GM23338 (cell line): ENCODE data around the gene OSBPL10. TPM values are rescaled to one million over a fixed set of nuclear protein-coding genes. Genes with fewer than 3 reads are reported as not detected.

Experiments used
- ATAC-seq: fragments of 200-7000 bp; cut with Tn5 transposase; 3 replicates; pipeline ENCODE4 v1.9.1; 2020
- DNase-seq: peaks from one replicate; pipeline ENCODE4 v3.0.0-alpha.2; 2015; ENCODE audit warnings: low spot score
- H2AFZ ChIP-seq: fragments of 200-600 bp; sonication (generic); 2 replicates; pipeline ENCODE4 v1.8.0; 2016; ENCODE audit warnings: antibody characterized with exemption, mild to moderate bottlenecking, moderate library complexity
- H3F3A ChIP-seq: fragments of 200-600 bp; sonication (generic); replicated peaks from 2 replicates; pipeline ENCODE4 v1.8.0; 2017; ENCODE audit warnings: antibody characterized with exemption, mixed run types, low read depth
- H3K27ac ChIP-seq: fragments of 200-600 bp; sonication (generic); 2 replicates; pipeline ENCODE4 v1.6.1; 2016; ENCODE audit warnings: low read depth
- H3K27me3 ChIP-seq: fragments of 200-600 bp; sonication (generic); 2 replicates; pipeline ENCODE4 v1.8.0; 2016; ENCODE audit warnings: mild to moderate bottlenecking, mixed run types, moderate library complexity; ENCODE audit not compliant: insufficient read depth
- H3K36me3 ChIP-seq: fragments of 200-600 bp; sonication (generic); 2 replicates; pipeline ENCODE4 v1.8.0; 2016; ENCODE audit warnings: mild to moderate bottlenecking; ENCODE audit not compliant: insufficient read depth
- H3K4me1 ChIP-seq: fragments of 200-600 bp; sonication (generic); 2 replicates; pipeline ENCODE4 v1.8.0; 2016; ENCODE audit warnings: mild to moderate bottlenecking, moderate library complexity; ENCODE audit not compliant: insufficient read depth
- H3K4me2 ChIP-seq: fragments of 200-600 bp; sonication (generic); 2 replicates; pipeline ENCODE4 v1.7.1; 2017; ENCODE audit warnings: mixed run types
- H3K4me3 ChIP-seq: fragments of 200-600 bp; sonication (generic); 2 replicates; pipeline ENCODE4 v1.6.1; 2016; ENCODE audit warnings: mixed run types
- H3K79me2 ChIP-seq: fragments of 200-600 bp; sonication (generic); replicated peaks from 2 replicates; pipeline ENCODE4 v1.8.0; 2017; ENCODE audit warnings: mild to moderate bottlenecking; ENCODE audit not compliant: insufficient read depth
- H3K9me2 ChIP-seq: fragments of 200-600 bp; sonication (generic); 2 replicates; pipeline ENCODE4 v1.8.0; 2017; ENCODE audit not compliant: insufficient read depth
- H4K20me1 ChIP-seq: fragments of 200-600 bp; sonication (generic); replicated peaks from 2 replicates; pipeline ENCODE4 v1.8.0; 2017; ENCODE audit warnings: mild to moderate bottlenecking; ENCODE audit not compliant: insufficient read depth
- H3K27ac Mint-ChIP-seq: 2 replicates; pipeline ENCODE4 v1.8.0; 2020; ENCODE audit warnings: inconsistent platforms, mild to moderate bottlenecking, moderate library complexity, mixed read lengths
- H3K27me3 Mint-ChIP-seq: 3 replicates; pipeline ENCODE4 v1.8.0; 2022; ENCODE audit warnings: low read depth, mild to moderate bottlenecking, moderate library complexity, mixed read lengths, inconsistent platforms; ENCODE audit not compliant: insufficient read depth, poor library complexity
- H3K36me3 Mint-ChIP-seq: 3 replicates; pipeline ENCODE4 v1.8.0; 2021; ENCODE audit warnings: low read depth, mild to moderate bottlenecking, inconsistent platforms, moderate library complexity, mixed read lengths
- H3K4me1 Mint-ChIP-seq: 3 replicates; pipeline ENCODE4 v1.8.0; 2020; ENCODE audit warnings: mild to moderate bottlenecking, inconsistent platforms, mixed read lengths
- H3K4me3 Mint-ChIP-seq: 3 replicates; pipeline ENCODE4 v1.8.0; 2021; ENCODE audit warnings: moderate library complexity, mild to moderate bottlenecking, inconsistent platforms, mixed read lengths
- H3K9me3 Mint-ChIP-seq: 3 replicates; pipeline ENCODE4 v1.8.0; 2020; ENCODE audit warnings: moderate library complexity, mild to moderate bottlenecking, inconsistent platforms, mixed read lengths
- CREB1 ChIP-seq: fragments of 250-450 bp; sonication (Bioruptor Pico); IDR thresholded peaks from 2 replicates; pipeline ENCODE4 v1.5.0; 2020; ENCODE audit warnings: low read depth, mild to moderate bottlenecking, moderate library complexity
- CTCF ChIP-seq, 2 experiments: fragments of 200-600 bp in 1 of 2; sonication (generic) in 1 of 2; conservative IDR thresholded peaks; 2 replicates each; pipeline versions ENCODE4 v1.5.1 to v1.6.1; 2016 to 2017; ENCODE audit warnings: antibody characterized with exemption in 2 of 2, low read depth in 2 of 2, mild to moderate bottlenecking in 2 of 2, moderate library complexity in 1 of 2
- ETS1 ChIP-seq: IDR thresholded peaks from 2 replicates; pipeline ENCODE4 v1.6.1; 2016; ENCODE audit warnings: antibody characterized with exemption
- EZH2 ChIP-seq: fragments of 200-600 bp; sonication (generic); IDR thresholded peaks from one replicate; pipeline ENCODE4 v1.8.0; 2017; ENCODE audit warnings: antibody characterized with exemption, mild to moderate bottlenecking, low read depth; ENCODE audit not compliant: unreplicated experiment
- EZH2phosphoT487 ChIP-seq: fragments of 200-600 bp; sonication (generic); IDR thresholded peaks from one replicate; pipeline ENCODE4 v1.8.1; 2018; ENCODE audit warnings: antibody characterized with exemption; ENCODE audit not compliant: unreplicated experiment
- JUNB ChIP-seq: IDR thresholded peaks from one replicate; pipeline ENCODE4 v1.6.1; 2016; ENCODE audit warnings: antibody characterized with exemption; ENCODE audit not compliant: unreplicated experiment
- NANOG ChIP-seq: IDR thresholded peaks from 2 replicates; pipeline ENCODE4 v1.6.1; 2016; ENCODE audit warnings: antibody characterized with exemption, borderline replicate concordance
- POLR2AphosphoS5 ChIP-seq: IDR thresholded peaks from 2 replicates; pipeline ENCODE4 v1.6.1; 2016; ENCODE audit warnings: antibody characterized with exemption, low read depth
- REST ChIP-seq: IDR thresholded peaks from one replicate; pipeline ENCODE4 v1.6.1; 2018; ENCODE audit warnings: antibody characterized with exemption; ENCODE audit not compliant: unreplicated experiment
- ZNF114 ChIP-seq: fragments of 250-450 bp; sonication (Bioruptor Pico); IDR thresholded peaks from 2 replicates; pipeline ENCODE4 v1.5.0; 2020; ENCODE audit warnings: mild to moderate bottlenecking, moderate library complexity
- ZNF331 ChIP-seq: fragments of 250-450 bp; sonication (Bioruptor Pico); IDR thresholded peaks from 2 replicates; pipeline ENCODE4 v1.5.0; 2020; ENCODE audit warnings: low read depth, mild to moderate bottlenecking, moderate library complexity
- polyA plus RNA-seq: library from polyadenylated mRNA; unstranded; fragments of >200 nt; fragmentation: Nextera tagmentation; extraction: Ambion mirVana; gene quantifications from 2 replicates; pipeline ENCODE4 v1.2.1, GENCODE V29; 2016
- total RNA-seq: library from RNA; depleted of rRNA; stranded (reverse); fragments of >200 nt; shearing (Covaris generic); gene quantifications from 2 replicates; pipeline ENCODE4 v1.2.3, GENCODE V29; 2014

Gene OSBPL10
- total and polyA plus RNA-seq, 2 experiments from 2014 or later = 23.8 to 149 TPM

- no peak for TF ChIP-seq CTCF (conservative IDR thresholded peaks at IDR 0.05; ENCODE audit: low read depth in 2 of 2)
- no peak for TF ChIP-seq CREB1 (CRISPR knock-in tag)
- no peak for TF ChIP-seq EZH2phosphoT487
- no peak for TF ChIP-seq EZH2
- no peak for TF ChIP-seq ZNF331 (CRISPR knock-in tag)
- TF ChIP-seq REST = no peak
- no peak for TF ChIP-seq JUNB
- no peak for TF ChIP-seq ZNF114
- no peak for TF ChIP-seq ETS1
- no peak for TF ChIP-seq POLR2AphosphoS5
Observed at GRCh38 chr3:31882895-31883294, 98.2 kb downstream of the OSBPL10 start (continued).

- TF ChIP-seq ZNF114 (no peak), NANOG (no peak), JUNB (no peak)
- no peaks in the 10 kb centered on the region for H3F3A ChIP-seq
- no peaks in the 10 kb centered on the region for H3K9me2 ChIP-seq
- H3K4me1 ChIP-seq = peaks cover 32% of the 10 kb centered on the region
- H2AFZ ChIP-seq = no peak overlapping the region
- peaks cover 9% of the 10 kb centered on the region; the same call in 2 of the 3 replicates for H3K36me3 Mint-ChIP-seq
- H3K27me3 ChIP-seq = no peaks in the 10 kb centered on the region
- peaks cover 54% of the 10 kb centered on the region for H3K4me1 Mint-ChIP-seq
- H4K20me1 ChIP-seq = peaks cover 18% of the 10 kb centered on the region
- no peaks in the 10 kb centered on the region for H3K9me3 Mint-ChIP-seq
- DNase-seq = no peak
- peak overlapping the region; percentile 8; the same call in 1 of the 2 replicates for H3K4me2 ChIP-seq
- H3K27me3 Mint-ChIP-seq = peaks cover 2% of the 10 kb centered on the region
- H3K36me3 ChIP-seq = no peaks in the 10 kb centered on the region
- H3K27ac ChIP-seq = no peak overlapping the region
- H3K4me3 ChIP-seq = no peak overlapping the region
- no peak overlapping the region for H3K4me3 Mint-ChIP-seq
- no peak overlapping the region for H3K27ac Mint-ChIP-seq
- ATAC-seq = peak; percentile 24
- H3K79me2 ChIP-seq = peaks cover 100% of the 10 kb centered on the region
Observed at GRCh38 chr3:31882431-31882830, 98.6 kb downstream of the OSBPL10 start.
